ENCODE measurements around the gene SLC35F3. TPM values are rescaled to one million over a fixed set of nuclear protein-coding genes. Genes with fewer than 3 reads are reported as not detected.

The SLC35F3 gene
- total RNA-seq, 3 donors from 2014 or later, result 0.17 to 0.89 (median 0.20) TPM

GRCh38 chr1:234102583-234102982, 198.1 kb downstream of the SLC35F3 start:
- intact Hi-C loops (cut with DNase I, micrococcal nuclease), result no loop called here
- H3K9me3 ChIP-seq, result no peaks in the 10 kb centered on the region
- DNase-seq, result no peak

GRCh38 chr1:234103198-234103597, 198.7 kb downstream of the SLC35F3 start:
- no peak for ATAC-seq
- intact Hi-C loops (cut with DNase I, micrococcal nuclease), result no loop called here
- Histone ChIP-seq H3K36me3 (ENCODE audit: low read depth) (no peaks in the 10 kb centered on the region), H3K9me3 (no peaks in the 10 kb centered on the region), H3K4me3 (no peak overlapping the region), H3K4me1 (ENCODE audit: low read depth) (no peaks in the 10 kb centered on the region)
- TF ChIP-seq CTCF (IDR thresholded peaks at IDR 0.05), result no peak
- no peak for DNase-seq

More at GRCh38 chr1:234102583-234102982, 198.1 kb downstream of the SLC35F3 start:
- Histone ChIP-seq H3K4me1 (ENCODE audit: low read depth) (no peaks in the 10 kb centered on the region), H3K36me3 (ENCODE audit: low read depth) (no peaks in the 10 kb centered on the region), H3K4me3 (no peak overlapping the region)
- TF ChIP-seq CTCF (IDR thresholded peaks at IDR 0.05), result no peak
- ATAC-seq, result no peak

- H3K36me3 ChIP-seq (ENCODE audit: low read depth), result no peaks in the 10 kb centered on the region
- no peak overlapping the region for H3K4me3 ChIP-seq
- TF ChIP-seq CTCF (IDR thresholded peaks at IDR 0.05), result no peak
- H3K9me3 ChIP-seq, result no peaks in the 10 kb centered on the region
- no peak for DNase-seq
- intact Hi-C loops (cut with DNase I, micrococcal nuclease), result no loop called here
- H3K4me1 ChIP-seq (ENCODE audit: low read depth), result no peaks in the 10 kb centered on the region
- ATAC-seq, result peak; percentile 24
These were observed 201.6 kb downstream of the SLC35F3 start for GRCh38 chr1:234106032-234106431.

GRCh38 chr1:234107416-234108021, 203.0 kb downstream of the SLC35F3 start:
- no peak for TF ChIP-seq CTCF (IDR thresholded peaks at IDR 0.05)
- intact Hi-C loops (cut with DNase I, micrococcal nuclease), result no loop called here
- Histone ChIP-seq H3K4me3 (no peak overlapping the region), H3K36me3 (ENCODE audit: low read depth) (no peaks in the 10 kb centered on the region), H3K9me3 (no peaks in the 10 kb centered on the region), H3K4me1 (ENCODE audit: low read depth) (no peaks in the 10 kb centered on the region)
- ATAC-seq (no peak), DNase-seq (no peak)

- H3K4me1 ChIP-seq (ENCODE audit: low read depth), result no peaks in the 10 kb centered on the region
- no peak for TF ChIP-seq CTCF (IDR thresholded peaks at IDR 0.05)
- no peak overlapping the region for H3K4me3 ChIP-seq
- no peaks in the 10 kb centered on the region for H3K9me3 ChIP-seq
- DNase-seq (no peak), ATAC-seq (no peak)
- H3K36me3 ChIP-seq (ENCODE audit: low read depth), result no peaks in the 10 kb centered on the region
- intact Hi-C loops (cut with DNase I, micrococcal nuclease), result no loop called here
These were observed 204.4 kb downstream of the SLC35F3 start for GRCh38 chr1:234108921-234109320.

GRCh38 chr1:234109840-234110239, 205.4 kb downstream of the SLC35F3 start:
- intact Hi-C loops (cut with DNase I, micrococcal nuclease), result loop anchor here in 1 of 2 donors (10.0 kb wide), 1 partner anchor 215 kb away; no protein-coding TSS in a partner anchor
- ATAC-seq (no peak), DNase-seq (no peak)
- no peaks in the 10 kb centered on the region for H3K4me1 ChIP-seq (ENCODE audit: low read depth)
- no peaks in the 10 kb centered on the region for H3K36me3 ChIP-seq (ENCODE audit: low read depth)
- no peak overlapping the region for H3K4me3 ChIP-seq
- no peak for TF ChIP-seq CTCF (IDR thresholded peaks at IDR 0.05)
- no peaks in the 10 kb centered on the region for H3K9me3 ChIP-seq
